ENCODE data around the gene SMIM34.
"Not testable (repeated sequence)": the region's sequence is repeated elsewhere in the genome, so short reads cannot be mapped to it uniquely, and the experiment has no call there.

The SMIM34 gene

GRCh38 chr21:34423805-34424204, at the start of gene SMIM34:
TSS of gene SMIM34 (minus strand) at chr21:34423951. CDS start at chr21:34423839, 112 bp downstream.
- DNase-seq = not testable (repeated sequence)

GRCh38 chr21:34467333-34467732, 43.6 kb upstream of the SMIM34 start:
- DNase-seq = not testable (repeated sequence)

GRCh38 chr21:34459426-34459825, 35.7 kb upstream of the SMIM34 start:
- not testable (repeated sequence) for DNase-seq

GRCh38 chr21:34458266-34458665, 34.5 kb upstream of the SMIM34 start:
- DNase-seq = not testable (repeated sequence)

GRCh38 chr21:34456180-34456579, 32.4 kb upstream of the SMIM34 start:
- DNase-seq = not testable (repeated sequence)

GRCh38 chr21:34455628-34456027, 31.9 kb upstream of the SMIM34 start:
- DNase-seq = not testable (repeated sequence)

GRCh38 chr21:34447018-34447417, 23.3 kb upstream of the SMIM34 start:
- DNase-seq = not testable (repeated sequence)

GRCh38 chr21:34443486-34443885, 19.7 kb upstream of the SMIM34 start:
- not testable (repeated sequence) for DNase-seq

- DNase-seq = not testable (repeated sequence)
Measured at GRCh38 chr21:34429710-34430109, 6.0 kb upstream of the SMIM34 start.

GRCh38 chr21:34428441-34428840, 4.7 kb upstream of the SMIM34 start:
- DNase-seq = not testable (repeated sequence)

- not testable (repeated sequence) for DNase-seq
Measured at GRCh38 chr21:34427339-34427738, 3.6 kb upstream of the SMIM34 start.

- DNase-seq = not testable (repeated sequence)
Measured at GRCh38 chr21:34417448-34418077, 6.2 kb downstream of the SMIM34 start.

GRCh38 chr21:34407294-34407693, 16.5 kb downstream of the SMIM34 start:
- DNase-seq = not testable (repeated sequence)

GRCh38 chr21:34406676-34407075, 17.1 kb downstream of the SMIM34 start:
- DNase-seq = not testable (repeated sequence)

GRCh38 chr21:34406102-34406501, 17.6 kb downstream of the SMIM34 start:
- DNase-seq = not testable (repeated sequence)

- not testable (repeated sequence) for DNase-seq
Measured at GRCh38 chr21:34405686-34406085, 18.1 kb downstream of the SMIM34 start.

GRCh38 chr21:34404742-34405141, 19.0 kb downstream of the SMIM34 start:
- DNase-seq = not testable (repeated sequence)

- not testable (repeated sequence) for DNase-seq
Measured at GRCh38 chr21:34400522-34400921, 23.2 kb downstream of the SMIM34 start.

- not testable (repeated sequence) for DNase-seq
Measured at GRCh38 chr21:34383724-34384415, 39.9 kb downstream of the SMIM34 start.

GRCh38 chr21:34383138-34383537, 40.6 kb downstream of the SMIM34 start:
- not testable (repeated sequence) for DNase-seq

GRCh38 chr21:34375619-34375972, 48.2 kb downstream of the SMIM34 start:
- DNase-seq = not testable (repeated sequence)

GRCh38 chr21:34374940-34375618, 48.7 kb downstream of the SMIM34 start, which contains the start of gene SMIM11:
TSS of gene SMIM11 (plus strand) at chr21:34375507. CDS start at chr21:34379505, 3,998 bp downstream.
- DNase-seq = not testable (repeated sequence)

- not testable (repeated sequence) for DNase-seq
Measured at GRCh38 chr21:34374462-34374861, 49.3 kb downstream of the SMIM34 start.

All from activated CD4-positive, alpha-beta T cell treated with anti-CD3 and anti-CD28 coated beads, Interleukin-2, amount 50 U/mL, for 16 hours (primary cell).